ENCODE data around the gene BFSP2.
"Not testable (repeated sequence)": the region's sequence is repeated elsewhere in the genome, so short reads cannot be mapped to it uniquely, and the experiment has no call there.

GRCh38 chr3:133520938-133521337, 121.1 kb downstream of the BFSP2 start:
- not testable (repeated sequence) for TF ChIP-seq CTCF (IDR thresholded peaks at IDR 0.05); TCF7L2 (IDR thresholded peaks at IDR 0.05; ENCODE audit: low read depth, low read length); POLR2AphosphoS5 (IDR thresholded peaks at IDR 0.05; ENCODE audit: low read depth, low read length); REST (IDR thresholded peaks at IDR 0.05; ENCODE audit: insufficient read depth in 1 of 2, low read depth in 2 of 2, low read length in 1 of 2)

All from Panc1 (cell line).